GM21723 (cell line): ENCODE data around the gene PLOD1.
"Not testable (repeated sequence)": the region's sequence is repeated elsewhere in the genome, so short reads cannot be mapped to it uniquely, and the experiment has no call there.

ENCODE experiments used
- ATAC-seq: cut with Tn5 transposase; IDR thresholded peaks from one replicate; pipeline ENCODE4 v1.9.1; 2021; ENCODE audit warnings: mild to moderate bottlenecking, moderate library complexity; ENCODE audit not compliant: unreplicated experiment

The PLOD1 gene

DNA sequence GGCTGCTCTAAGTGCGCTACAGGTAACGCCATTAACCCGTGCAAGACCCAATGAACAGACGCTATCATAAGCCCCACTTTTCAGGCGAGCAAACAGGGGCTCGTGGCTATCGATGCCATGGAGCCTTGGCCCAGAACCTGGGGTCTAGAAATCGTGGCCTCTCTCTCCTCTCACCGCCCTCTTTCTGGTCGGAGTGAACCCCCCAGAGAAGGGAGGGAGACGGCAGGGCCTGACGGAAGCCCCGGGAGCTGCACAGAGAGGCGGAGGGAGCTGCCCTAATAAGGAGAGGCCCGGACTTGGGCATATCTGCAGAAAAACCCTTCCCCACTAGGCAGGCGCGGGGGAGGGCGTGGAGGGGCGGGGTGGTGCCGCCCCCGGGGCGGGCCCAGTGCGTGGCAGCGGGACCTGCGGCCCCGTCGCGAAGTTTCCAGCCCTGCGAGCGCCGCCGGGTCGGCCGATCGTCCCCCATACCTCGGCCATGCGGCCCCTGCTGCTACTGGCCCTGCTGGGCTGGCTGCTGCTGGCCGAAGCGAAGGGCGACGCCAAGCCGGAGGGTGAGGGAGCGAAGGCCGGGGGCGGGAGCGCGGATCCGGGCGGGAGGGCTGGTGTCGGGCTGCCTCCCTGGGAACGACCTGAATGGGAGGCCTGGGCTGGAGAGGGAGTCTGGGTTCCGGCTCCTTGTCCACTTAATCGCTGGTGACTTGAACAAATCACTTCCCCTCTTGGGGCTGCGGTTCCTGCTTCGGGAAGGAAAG is at the start of gene PLOD1:
Gene PLOD1, plus strand, starts transcription at position 416 of the 755 bp plus-strand sequence. Its CDS starts 63 bp downstream, at position 479.
- ATAC-seq: peak; percentile 86

DNA sequence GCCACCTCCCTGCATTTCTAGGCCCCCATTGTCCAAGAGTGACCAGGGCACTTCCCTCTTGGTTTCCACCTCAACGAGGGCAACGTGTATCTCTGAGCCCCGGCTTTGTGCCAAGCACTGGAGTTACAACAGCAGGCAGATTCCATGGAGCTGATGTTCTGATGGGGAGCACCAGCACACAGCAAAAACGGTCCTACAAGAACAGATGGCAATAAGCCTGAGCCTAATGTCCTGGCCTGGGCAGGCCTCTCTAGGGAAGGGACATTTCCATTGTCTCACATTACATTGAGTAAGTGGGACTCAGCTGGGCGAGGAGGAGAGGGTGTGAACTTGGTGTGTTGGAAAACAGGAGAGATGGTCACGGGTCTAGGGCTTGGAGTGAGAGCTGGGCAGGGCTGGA is 48.6 kb upstream of the PLOD1 start:
- no peak for ATAC-seq

- no peak for ATAC-seq
Measured at GRCh38 chr1:11886986-11887665, 47.4 kb upstream of the PLOD1 start.

GRCh38 chr1:11887666-11888007 is 46.9 kb upstream of the PLOD1 start:
- ATAC-seq: no peak

DNA sequence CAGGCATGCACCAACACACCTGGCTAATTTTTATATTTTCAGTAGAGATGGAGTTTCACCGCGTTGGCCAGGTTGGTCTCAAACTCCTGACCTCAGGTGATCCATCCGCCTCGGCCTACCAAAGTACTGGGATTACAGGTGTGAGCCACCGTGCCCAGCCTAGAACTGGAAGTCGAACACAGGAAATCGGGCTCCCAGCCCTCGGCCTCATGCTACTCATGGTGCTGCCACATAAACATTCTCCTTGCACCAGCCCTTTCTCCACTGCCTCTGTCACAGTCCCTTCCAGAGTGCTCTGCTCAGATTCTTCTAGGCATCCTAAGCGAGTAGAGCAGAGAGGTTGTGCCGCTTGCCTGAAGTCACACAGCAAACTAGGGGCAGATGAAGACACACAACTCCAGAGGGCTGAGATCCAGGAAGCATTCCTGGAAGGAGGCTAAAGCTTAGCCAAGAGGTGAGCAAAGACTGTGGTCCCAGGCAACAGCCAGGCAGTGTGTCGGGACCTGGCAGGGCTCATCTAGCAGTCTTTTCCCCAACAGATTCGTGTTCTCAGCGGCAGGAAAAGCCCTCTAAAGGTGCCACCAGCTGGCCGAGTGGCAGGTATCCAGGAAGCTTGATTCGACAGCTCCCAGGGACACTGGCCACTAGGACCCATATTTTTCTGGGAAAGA is 46.2 kb upstream of the PLOD1 start:
- ATAC-seq: no peak

DNA sequence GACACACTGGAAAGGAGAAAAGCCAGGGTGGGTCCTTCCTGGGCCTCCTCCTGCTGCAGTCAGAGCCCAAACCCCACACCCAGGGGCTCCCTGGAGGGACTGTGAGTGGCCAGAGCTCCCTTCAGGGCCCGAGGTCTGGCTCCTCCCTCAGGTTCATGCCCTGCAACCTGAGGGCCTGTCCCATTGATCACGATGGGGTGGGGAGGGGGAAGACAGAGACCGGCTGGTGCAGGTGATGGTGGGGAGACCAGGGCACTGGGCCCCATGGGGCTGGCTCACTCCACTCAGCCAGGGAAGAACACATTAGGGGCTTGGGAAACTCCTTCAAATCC is 45.7 kb upstream of the PLOD1 start:
- no peak for ATAC-seq

DNA sequence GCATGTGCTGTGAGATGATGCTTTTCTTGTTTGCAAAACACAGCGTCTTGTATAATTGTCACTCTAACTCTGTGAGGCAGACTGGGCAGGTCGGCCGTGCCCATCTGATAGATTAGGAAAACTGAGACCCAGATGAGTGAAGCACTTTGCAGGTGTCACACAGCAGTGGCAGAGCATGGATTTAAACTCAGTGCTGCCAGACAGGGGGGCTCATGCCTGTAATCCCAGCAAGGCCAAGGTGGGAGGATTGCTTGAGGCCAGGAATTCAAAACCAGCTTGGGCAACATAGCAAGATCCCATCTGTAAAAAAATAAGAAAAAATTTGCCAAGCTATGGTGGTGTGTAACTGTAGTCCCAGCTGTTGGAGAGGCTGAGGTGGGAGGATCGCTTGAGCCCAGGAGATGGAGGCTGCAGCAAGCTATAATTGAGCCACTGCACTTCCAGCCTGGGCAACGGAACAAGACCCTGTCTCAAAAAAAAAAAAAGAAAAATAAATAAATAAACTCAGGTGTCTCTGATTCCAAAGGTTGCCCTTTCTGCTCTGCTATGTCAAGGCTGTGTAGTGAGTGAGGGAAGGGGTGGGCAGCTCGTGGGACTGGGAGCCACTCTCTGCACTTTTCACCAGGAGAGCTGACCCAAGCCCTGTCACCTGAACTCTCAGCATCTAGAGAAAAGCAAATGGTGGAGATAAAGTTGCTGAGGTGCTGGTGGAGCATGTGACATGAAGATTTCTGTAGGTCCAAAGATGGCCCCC is 42.9 kb upstream of the PLOD1 start:
- no peak for ATAC-seq

GRCh38 chr1:11893907-11894251 is 40.6 kb upstream of the PLOD1 start:
- peak; percentile 54 for ATAC-seq

GRCh38 chr1:11894501-11894900 is 40.0 kb upstream of the PLOD1 start:
- not testable (repeated sequence) for ATAC-seq

GRCh38 chr1:11898086-11898785 is 36.3 kb upstream of the PLOD1 start:
- ATAC-seq: no peak

GRCh38 chr1:11898831-11899467 is 35.6 kb upstream of the PLOD1 start:
- ATAC-seq: no peak

- not testable (repeated sequence) for ATAC-seq
Measured at GRCh38 chr1:11901446-11901845, 33.1 kb upstream of the PLOD1 start.

DNA sequence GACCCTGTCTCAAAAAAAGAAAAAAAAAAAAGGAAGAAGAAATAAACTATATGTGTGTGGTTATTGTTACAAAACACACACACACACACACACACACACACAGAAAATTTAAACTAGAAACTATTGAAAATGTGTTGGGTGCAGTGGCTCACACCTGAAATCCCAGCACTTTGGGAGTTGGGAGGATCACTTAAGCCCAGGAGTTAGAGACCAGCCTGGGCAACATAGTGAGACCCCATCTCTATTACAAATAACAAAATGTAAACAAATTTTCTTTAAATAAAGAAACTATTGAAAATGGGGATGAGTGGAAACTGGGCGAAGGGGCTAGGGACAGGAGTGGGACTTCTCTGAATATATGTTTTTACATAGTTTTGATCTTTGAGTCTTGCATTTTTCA is 31.3 kb upstream of the PLOD1 start:
- ATAC-seq: no peak

DNA sequence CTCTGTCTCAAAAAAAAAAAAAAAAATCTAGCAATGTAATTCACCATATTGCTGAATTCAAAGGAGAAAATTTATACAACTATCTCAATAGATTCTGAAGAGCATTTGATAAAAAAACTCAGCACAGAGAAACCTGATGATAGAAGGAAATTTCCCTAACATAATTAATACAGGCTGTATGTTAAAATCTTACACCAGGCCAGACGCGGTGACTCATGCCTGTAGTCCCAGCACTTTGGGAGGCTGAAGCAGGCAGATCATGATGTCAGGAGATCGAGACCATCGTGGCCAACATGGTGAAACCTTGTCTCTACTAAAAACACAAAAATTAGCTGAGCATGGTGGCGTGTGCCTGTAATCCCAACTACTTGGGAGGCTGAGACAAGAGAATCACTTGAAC is 30.4 kb upstream of the PLOD1 start:
- ATAC-seq: not testable (repeated sequence)

- no peak for ATAC-seq
Measured at GRCh38 chr1:11904978-11905377, 29.5 kb upstream of the PLOD1 start.

- ATAC-seq: no peak
Measured at GRCh38 chr1:11906870-11907269, 27.6 kb upstream of the PLOD1 start.

- ATAC-seq: peak; percentile 51
Measured at GRCh38 chr1:11907275-11908094, 27.0 kb upstream of the PLOD1 start.

- peak; percentile 51 for ATAC-seq
Measured at GRCh38 chr1:11908095-11908675, 26.3 kb upstream of the PLOD1 start.

DNA sequence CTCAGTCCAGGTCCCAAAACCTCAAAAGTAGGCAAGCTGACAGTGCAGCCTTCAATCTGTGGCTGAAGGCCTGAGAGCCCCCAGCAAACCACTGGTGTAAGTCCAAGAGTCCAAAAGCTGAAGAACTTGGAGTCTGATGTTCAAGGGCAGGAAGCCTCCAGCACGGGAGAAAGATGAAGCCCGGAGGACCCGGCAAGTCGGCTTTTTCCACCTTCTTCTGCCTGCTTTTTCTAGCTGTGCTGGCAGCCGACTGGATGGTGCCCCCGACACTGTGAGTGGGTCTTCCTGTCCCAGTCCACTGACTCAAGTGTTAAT is 23.6 kb upstream of the PLOD1 start:
- ATAC-seq: not testable (repeated sequence)
